OCI-LY7 (cell line): ENCODE measurements around the gene GPR180.

Source experiments
- CTCF ChIP-seq: fragments of 200-600 bp; sonication (generic); conservative IDR thresholded peaks from 2 replicates; pipeline ENCODE4 v1.5.1; 2014; ENCODE audit warnings: mild to moderate bottlenecking, antibody characterized with exemption, low read length, moderate library complexity, mixed read lengths
- EZH2phosphoT487 ChIP-seq: fragments of 200-600 bp; sonication (generic); IDR thresholded peaks from 2 replicates; pipeline ENCODE4 v1.6.1; 2018; ENCODE audit warnings: low read depth, borderline replicate concordance, mild to moderate bottlenecking, mixed run types, antibody characterized with exemption, low read length, moderate library complexity, mixed read lengths

GRCh38 chr13:94677799-94678198 lies 76.1 kb downstream of the GPR180 start:
- TF ChIP-seq CTCF (no peak), EZH2phosphoT487 (no peak)
